IMR-90 (cell line): ENCODE measurements around the gene CEP128. TPM values are rescaled to one million over a fixed set of nuclear protein-coding genes. Genes with fewer than 3 reads are reported as not detected.

Experiments used
- ATAC-seq: fragments of 200-7000 bp; cut with Tn5 transposase; 2 replicates; pipeline ENCODE4 v1.9.1; 2020; ENCODE audit warnings: low read depth, mild to moderate bottlenecking, moderate library complexity
- BruUV-seq: library from RNA; stranded (reverse); fragments of 400-500 nt; replicated peaks from 2 replicates; lab custom pipeline; 2021; lab: Mats Ljungman, UMichigan
- CTCF ChIA-PET: fragments of 300-600 bp; formaldehyde crosslinking; extraction: SDS; loops from one replicate; lab custom pipeline; 2021; ENCODE audit warnings: antibody characterized with exemption; lab: Yijun Ruan, JAX
- POLR2A ChIA-PET: fragments of 300-600 bp; sonication (Branson Sonifier 250); formaldehyde crosslinking; loops from one replicate; lab custom pipeline; 2022; ENCODE audit warnings: antibody characterized with exemption; ENCODE audit not compliant: unreplicated experiment; lab: Charles Lee
- DNase-seq: peaks from one replicate; pipeline ENCODE4 v3.0.0; 2013
- H2AFZ ChIP-seq: replicated peaks from 2 replicates; pipeline ENCODE3; 2013; ENCODE audit warnings: low read length, mild to moderate bottlenecking; ENCODE audit not compliant: poor library complexity
- H2AK5ac ChIP-seq: 2 replicates; pipeline ENCODE4 v1.6.1; 2013; ENCODE audit warnings: low read depth, low read length, inconsistent platforms
- H2AK9ac ChIP-seq: replicated peaks from 2 replicates; pipeline ENCODE3; 2013; ENCODE audit warnings: mild to moderate bottlenecking, low read depth, low read length, moderate library complexity; ENCODE audit not compliant: poor library complexity
- H2BK120ac ChIP-seq: 2 replicates; pipeline ENCODE4 v1.6.1; 2013; ENCODE audit warnings: low read depth, low read length, inconsistent platforms
- H2BK15ac ChIP-seq: 3 replicates; pipeline ENCODE4 v1.6.1; 2013; ENCODE audit warnings: low read depth, low read length, inconsistent platforms
- H2BK20ac ChIP-seq: 2 replicates; pipeline ENCODE4 v1.6.1; 2013; ENCODE audit warnings: low read depth, mild to moderate bottlenecking, inconsistent platforms, low read length, moderate library complexity
- H2BK5ac ChIP-seq: 2 replicates; pipeline ENCODE4 v1.6.1; 2013; ENCODE audit warnings: mild to moderate bottlenecking, low read depth, low read length, inconsistent platforms; ENCODE audit not compliant: poor library complexity, severe bottlenecking
- H3K14ac ChIP-seq: replicated peaks from 2 replicates; pipeline ENCODE4 v1.6.1; 2013; ENCODE audit warnings: low read depth, low read length, inconsistent platforms
- H3K18ac ChIP-seq: 2 replicates; pipeline ENCODE4 v1.6.1; 2013; ENCODE audit warnings: low read depth, low read length, control low read depth
- H3K23ac ChIP-seq: 2 replicates; pipeline ENCODE4 v1.6.1; 2013; ENCODE audit warnings: low read depth, low read length, inconsistent platforms
- H3K27ac ChIP-seq: 2 replicates; pipeline ENCODE4 v1.5.1; 2013; ENCODE audit warnings: mild to moderate bottlenecking, control low read depth, low read length; ENCODE audit not compliant: insufficient read depth
- H3K27me3 ChIP-seq: 2 replicates; pipeline ENCODE4 v1.6.1; 2013; ENCODE audit warnings: low read length; ENCODE audit not compliant: control insufficient read depth, insufficient read depth
- H3K36me3 ChIP-seq: 2 replicates; pipeline ENCODE4 v1.6.1; 2013; ENCODE audit warnings: low read length, mixed read lengths; ENCODE audit not compliant: control insufficient read depth, insufficient read depth
- H3K4ac ChIP-seq: 2 replicates; pipeline ENCODE4 v1.6.1; 2013; ENCODE audit warnings: low read depth, low read length, inconsistent platforms
- H3K4me1 ChIP-seq: 2 replicates; pipeline ENCODE4 v1.6.1; 2013; ENCODE audit warnings: low read length, mixed read lengths; ENCODE audit not compliant: control insufficient read depth, insufficient read depth
- H3K4me2 ChIP-seq: 2 replicates; pipeline ENCODE4 v1.6.1; 2013; ENCODE audit warnings: low read depth, mild to moderate bottlenecking, control low read depth, low read length, moderate library complexity
- H3K4me3 ChIP-seq: 2 replicates; pipeline ENCODE4 v1.5.1; 2013; ENCODE audit warnings: low read depth, mild to moderate bottlenecking, control low read depth, low read length, moderate library complexity; ENCODE audit not compliant: insufficient read depth
- H3K56ac ChIP-seq: 2 replicates; pipeline ENCODE4 v1.6.1; 2013; ENCODE audit warnings: low read length, inconsistent platforms; ENCODE audit not compliant: insufficient read depth; ENCODE audit errors: extremely low read depth
- H3K79me1 ChIP-seq, 2 experiments: 2 replicates each; pipeline ENCODE4 v1.6.1; 2013; ENCODE audit warnings: low read length in 2 of 2, inconsistent platforms in 1 of 2, low read depth in 1 of 2
- H3K9ac ChIP-seq: 2 replicates; pipeline ENCODE4 v1.6.1; 2013; ENCODE audit warnings: low read depth, low read length, control low read depth
- H3K9me1 ChIP-seq: 2 replicates; pipeline ENCODE4 v1.6.1; 2013; ENCODE audit warnings: low read length, inconsistent platforms; ENCODE audit not compliant: insufficient read depth
- H3K9me3 ChIP-seq: 2 replicates; pipeline ENCODE4 v1.6.1; 2013; ENCODE audit warnings: low read length; ENCODE audit not compliant: control insufficient read depth, insufficient read depth
- H4K20me1 ChIP-seq: 2 replicates; pipeline ENCODE4 v1.6.1; 2013; ENCODE audit warnings: low read length, inconsistent platforms; ENCODE audit not compliant: insufficient read depth
- H4K5ac ChIP-seq: 2 replicates; pipeline ENCODE4 v1.6.1; 2013; ENCODE audit warnings: mild to moderate bottlenecking, low read depth, low read length, control low read depth
- H4K8ac ChIP-seq, 2 experiments: 2 replicates each; pipeline ENCODE4 v1.6.1; 2013; ENCODE audit warnings: low read depth in 2 of 2, low read length in 2 of 2, control low read depth in 1 of 2, inconsistent platforms in 1 of 2
- H4K91ac ChIP-seq: 2 replicates; pipeline ENCODE4 v1.6.1; 2013; ENCODE audit warnings: low read depth, low read length, inconsistent platforms; ENCODE audit not compliant: insufficient read depth
- FOS ChIP-seq: fragments of 150-350 bp; IDR thresholded peaks from 2 replicates; pipeline ENCODE4 v1.6.1; 2016; ENCODE audit warnings: low read depth, low read length
- RFX5 ChIP-seq: IDR thresholded peaks from 2 replicates; pipeline ENCODE4 v1.8.0; 2012; ENCODE audit warnings: low read depth, mild to moderate bottlenecking, low read length, moderate library complexity
- WGBS, 2 experiments: methylation state at CpG; one replicate each; pipeline versions ENCODE4 v1.1.5 to v1.1.7; 2013; ENCODE audit warnings: missing lambda C conversion rate in 2 of 2; ENCODE audit not compliant: insufficient read length in 1 of 2; ENCODE audit errors: extremely low coverage in 2 of 2; 5-methylcytosine and 5-hydroxymethylcytosine counted together
- dilution Hi-C: fragments of 300-500 bp; cut with HindIII; formaldehyde crosslinking; loops from one replicate; pipeline ENCODE4 v1.14.3; 2018; ENCODE audit warnings: low sequenced_read_pairs; ENCODE audit not compliant: unreplicated experiment
- in situ Hi-C: fragments of 300-500 bp; cut with MboI; formaldehyde crosslinking; loops from 3 replicates; pipeline ENCODE4 v1.14.3; 2019; ENCODE audit warnings: low sequenced_read_pairs, inconsistent platforms, mixed read lengths
- intact Hi-C: fragments of 100-400 bp; cut with micrococcal nuclease; formaldehyde crosslinking; loops from 2 replicates; pipeline ENCODE4 v1.10.0; 2022
- polyA plus RNA-seq, 3 experiments: library from polyadenylated mRNA; depleted of rRNA; stranded (reverse); fragments of >200 nt; gene quantifications; 2 replicates each; pipeline ENCODE4 v1.2.3, GENCODE V29; 2012; ENCODE audit warnings: low replicate concordance in 1 of 3
- total RNA-seq: library from RNA; depleted of rRNA; stranded (reverse); fragments of >200 nt; gene quantifications from 2 replicates; pipeline ENCODE4 v1.2.3, GENCODE V29; 2012

CEP128 gene
- total and polyA plus RNA-seq, 2 of the 4 experiments (the other 2 are of a cell fraction), result 1.9 to 5.7 TPM

GRCh38 chr14:80781972-80782367 is 159.6 kb downstream of the CEP128 start:
- no peaks in the 10 kb centered on the region for H3K36me3 ChIP-seq
- no peak overlapping the region for H3K9ac ChIP-seq
- intact Hi-C loops (loop anchor here (10.0 kb wide), 1 partner anchor 567 kb away; the partner anchor contains the start of gene DIO2), dilution Hi-C loops (no loop called here), in situ Hi-C loops (no loop called here)
- peaks cover 0 to 3% of the 10 kb centered on the region in 2 experiments; a peak in 1 of 4 replicates for H3K79me1 ChIP-seq
- H3K4me3 ChIP-seq, result no peak overlapping the region
- no peaks in the 10 kb centered on the region for H3K27me3 ChIP-seq
- H3K56ac ChIP-seq, result no peak overlapping the region
- H3K14ac ChIP-seq, result 0 out of 2 replicates have a peak overlapping the region, but pooled peaks have one; percentile 31
- ChIA-PET POLR2A (no interaction called here), CTCF (no interaction called here)
- no peak overlapping the region for H2AFZ ChIP-seq
- DNase-seq, result peak; percentile 47
- H4K20me1 ChIP-seq, result no peaks in the 10 kb centered on the region
- H3K4me2 ChIP-seq, result no peak overlapping the region
- no peak overlapping the region for H2BK120ac ChIP-seq
- BruUV-seq, result no TSS peak
- H2BK20ac ChIP-seq, result no peak overlapping the region
- WGBS, 2 experiments, result 100% methylated on average over 1 of the region's 1 CpG; no CpG with 5 or more reads in 1 of the 2 experiments
- H4K91ac ChIP-seq, result no peak overlapping the region
- no peak overlapping the region for H2BK15ac ChIP-seq
- H3K27ac ChIP-seq, result no peak overlapping the region
- no peak overlapping the region for H4K8ac ChIP-seq
- no peak overlapping the region for H4K5ac ChIP-seq
- peaks cover 3% of the 10 kb centered on the region for H3K4me1 ChIP-seq
- no peak overlapping the region for H2AK5ac ChIP-seq
- no peak overlapping the region for H2AK9ac ChIP-seq
- no peak overlapping the region; the same call in 1 of the 2 replicates for H3K4ac ChIP-seq
- H3K9me3 ChIP-seq, result peaks cover 2% of the 10 kb centered on the region; the same call in 1 of the 2 replicates
- H2BK5ac ChIP-seq, result no peak overlapping the region
- no peaks in the 10 kb centered on the region for H3K9me1 ChIP-seq
- TF ChIP-seq FOS (no peak), RFX5 (peak; percentile 47; the same call in 1 of the 2 replicates)
- no peak overlapping the region; the same call in 1 of the 2 replicates for H3K18ac ChIP-seq
- no peak overlapping the region for H3K23ac ChIP-seq
- no peak for ATAC-seq
